SK-N-SH treated with all-trans-retinoic acid at 6 μM for 48 hours (cell line): ENCODE measurements around the gene ANKRD29.
A peak's percentile ranks its signal among the peaks of the same experiment; 100 is the strongest.

Experiments
- ATAC-seq: fragments of 200-7000 bp; cut with Tn5 transposase; 3 replicates; pipeline ENCODE4 v1.9.1; 2020; ENCODE audit warnings: mild to moderate bottlenecking, moderate library complexity
- ARNTL ChIP-seq: fragments of 450-650 bp; formaldehyde crosslinking; IDR thresholded peaks from 2 replicates; pipeline ENCODE4 v1.5.0; 2020; ENCODE audit warnings: low read depth, mild to moderate bottlenecking, moderate library complexity, borderline replicate concordance
- BACH2 ChIP-seq: fragments of 250-450 bp; sonication (Bioruptor Pico); IDR thresholded peaks from 2 replicates; pipeline ENCODE4 v1.9.0; 2021; ENCODE audit warnings: mild to moderate bottlenecking, borderline replicate concordance
- CSDC2 ChIP-seq: fragments of 250-450 bp; sonication (Bioruptor Pico); IDR thresholded peaks from 2 replicates; pipeline ENCODE4 v1.5.0; 2020; ENCODE audit warnings: mild to moderate bottlenecking, moderate library complexity
- GLIS3 ChIP-seq: fragments of 250-450 bp; sonication (Bioruptor Pico); IDR thresholded peaks from 2 replicates; pipeline ENCODE4 v1.5.0; 2020; ENCODE audit warnings: mild to moderate bottlenecking, moderate library complexity
- ISL1 ChIP-seq: fragments of 250-450 bp; sonication (Bioruptor Pico); IDR thresholded peaks from 2 replicates; pipeline ENCODE4 v2.1.2; 2022; ENCODE audit warnings: mild to moderate bottlenecking, moderate library complexity
- OSR1 ChIP-seq: fragments of 250-450 bp; sonication (Bioruptor Pico); IDR thresholded peaks from 2 replicates; pipeline ENCODE4 v1.8.0; 2022; ENCODE audit warnings: moderate library complexity, mild to moderate bottlenecking, inconsistent platforms
- PPARA ChIP-seq: fragments of 250-450 bp; sonication (Bioruptor Pico); IDR thresholded peaks from 2 replicates; pipeline ENCODE4 v1.5.0; 2020; ENCODE audit warnings: mild to moderate bottlenecking, borderline replicate concordance
- RARB ChIP-seq: fragments of 250-450 bp; sonication (Bioruptor Pico); IDR thresholded peaks from 2 replicates; pipeline ENCODE4 v1.8.0; 2021; ENCODE audit warnings: mild to moderate bottlenecking, moderate library complexity
- SNAI2 ChIP-seq: fragments of 250-450 bp; sonication (Bioruptor Pico); IDR thresholded peaks from 2 replicates; pipeline ENCODE4 v1.5.0; 2020; ENCODE audit warnings: mild to moderate bottlenecking, moderate library complexity
- TCF4 ChIP-seq: fragments of 250-450 bp; sonication (Bioruptor Pico); IDR thresholded peaks from 2 replicates; pipeline ENCODE4 v1.8.0; 2021; ENCODE audit warnings: mild to moderate bottlenecking, moderate library complexity, borderline replicate concordance
- TOX ChIP-seq: fragments of 250-450 bp; sonication (Bioruptor Pico); IDR thresholded peaks from 2 replicates; pipeline ENCODE4 v1.8.0; 2021; ENCODE audit warnings: mild to moderate bottlenecking, moderate library complexity, borderline replicate concordance
- ZC3H10 ChIP-seq: fragments of 250-450 bp; sonication (Bioruptor Pico); IDR thresholded peaks from 2 replicates; pipeline ENCODE4 v1.5.1; 2021; ENCODE audit warnings: mild to moderate bottlenecking, moderate library complexity
- ZFP30 ChIP-seq: fragments of 450-650 bp; formaldehyde crosslinking; IDR thresholded peaks from 2 replicates; pipeline ENCODE4 v1.5.0; 2022; ENCODE audit warnings: mild to moderate bottlenecking, moderate library complexity
- ZNF565 ChIP-seq: fragments of 450-650 bp; formaldehyde crosslinking; conservative IDR thresholded peaks from 2 replicates; pipeline ENCODE4 v1.5.0; 2020; ENCODE audit warnings: low read depth, mild to moderate bottlenecking, moderate library complexity
- ZNF70 ChIP-seq: fragments of 450-650 bp; formaldehyde crosslinking; IDR thresholded peaks from 2 replicates; pipeline ENCODE4 v1.5.0; 2020; ENCODE audit warnings: mild to moderate bottlenecking, moderate library complexity
- ZNF8 ChIP-seq: fragments of 450-650 bp; formaldehyde crosslinking; IDR thresholded peaks from 2 replicates; pipeline ENCODE4 v1.5.0; 2020; ENCODE audit warnings: mild to moderate bottlenecking, moderate library complexity
- TF ChIP-seq, protein P1 (sequence below): fragments of 250-450 bp; sonication (Bioruptor Pico); IDR thresholded peaks from 2 replicates; pipeline ENCODE4 v1.5.0; 2020; ENCODE audit warnings: mild to moderate bottlenecking, moderate library complexity
- TF ChIP-seq, protein P2 (sequence below): fragments of 250-450 bp; sonication (Bioruptor Pico); IDR thresholded peaks from 2 replicates; pipeline ENCODE4 v1.8.0; 2020; ENCODE audit warnings: mild to moderate bottlenecking, moderate library complexity, borderline replicate concordance
- TF ChIP-seq, protein P3 (sequence below): fragments of 250-450 bp; sonication (Bioruptor Pico); IDR thresholded peaks from 2 replicates; pipeline ENCODE4 v1.5.1; 2020; ENCODE audit warnings: low read depth, mild to moderate bottlenecking, moderate library complexity
- TF ChIP-seq, protein P4 (sequence below): fragments of 250-450 bp; sonication (Bioruptor Pico); IDR thresholded peaks from 2 replicates; pipeline ENCODE4 v1.5.1; 2021; ENCODE audit warnings: mild to moderate bottlenecking, moderate library complexity

Gene ANKRD29

DNA sequence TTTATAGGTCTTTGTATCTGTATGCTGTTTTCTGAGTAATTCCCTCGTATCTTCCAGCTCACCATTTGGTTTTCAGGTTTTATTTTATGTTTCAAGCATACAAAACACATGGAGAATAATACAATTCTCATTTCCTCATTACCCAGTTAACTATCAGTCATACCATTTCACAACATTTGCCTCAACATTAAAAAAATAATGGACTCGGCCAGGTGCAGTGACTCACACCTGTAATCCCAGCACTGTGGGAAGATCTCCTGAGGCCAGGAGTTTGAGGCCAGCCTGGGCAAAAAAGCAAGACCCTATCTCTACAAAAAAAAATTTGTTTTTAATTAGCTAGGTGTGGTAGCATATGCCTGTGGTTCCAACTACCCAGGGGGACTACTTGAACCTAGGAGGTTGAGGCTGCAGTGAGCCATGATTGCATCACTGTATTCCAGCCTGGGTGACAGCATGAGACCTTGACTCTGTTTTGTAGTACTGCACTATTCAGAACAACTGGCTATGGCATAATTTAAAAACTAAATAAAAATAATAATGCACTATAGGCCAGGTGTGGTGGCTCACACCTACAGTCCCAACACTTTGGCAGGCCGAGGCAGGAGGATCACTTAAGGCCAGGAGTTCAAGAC, 96.7 kb downstream of the ANKRD29 start:
- ATAC-seq = no peak
- TF ChIP-seq SNAI2 (CRISPR knock-in tag) (no peak), ISL1 (CRISPR knock-in tag) (no peak), PPARA (CRISPR knock-in tag) (no peak), ARNTL (no peak), ZNF8 (CRISPR knock-in tag) (no peak), BACH2 (CRISPR knock-in tag) (no peak), ZNF70 (CRISPR knock-in tag) (no peak), OSR1 (no peak), TCF4 (no peak), GLIS3 (CRISPR knock-in tag) (no peak), TOX (CRISPR knock-in tag) (no peak), ZNF565 (CRISPR knock-in tag) (no peak), CSDC2 (CRISPR knock-in tag) (no peak), ZFP30 (CRISPR knock-in tag) (no peak), RARB (CRISPR knock-in tag) (no peak), ZC3H10 (CRISPR knock-in tag) (no peak)
- TF ChIP-seq, protein P1, sequence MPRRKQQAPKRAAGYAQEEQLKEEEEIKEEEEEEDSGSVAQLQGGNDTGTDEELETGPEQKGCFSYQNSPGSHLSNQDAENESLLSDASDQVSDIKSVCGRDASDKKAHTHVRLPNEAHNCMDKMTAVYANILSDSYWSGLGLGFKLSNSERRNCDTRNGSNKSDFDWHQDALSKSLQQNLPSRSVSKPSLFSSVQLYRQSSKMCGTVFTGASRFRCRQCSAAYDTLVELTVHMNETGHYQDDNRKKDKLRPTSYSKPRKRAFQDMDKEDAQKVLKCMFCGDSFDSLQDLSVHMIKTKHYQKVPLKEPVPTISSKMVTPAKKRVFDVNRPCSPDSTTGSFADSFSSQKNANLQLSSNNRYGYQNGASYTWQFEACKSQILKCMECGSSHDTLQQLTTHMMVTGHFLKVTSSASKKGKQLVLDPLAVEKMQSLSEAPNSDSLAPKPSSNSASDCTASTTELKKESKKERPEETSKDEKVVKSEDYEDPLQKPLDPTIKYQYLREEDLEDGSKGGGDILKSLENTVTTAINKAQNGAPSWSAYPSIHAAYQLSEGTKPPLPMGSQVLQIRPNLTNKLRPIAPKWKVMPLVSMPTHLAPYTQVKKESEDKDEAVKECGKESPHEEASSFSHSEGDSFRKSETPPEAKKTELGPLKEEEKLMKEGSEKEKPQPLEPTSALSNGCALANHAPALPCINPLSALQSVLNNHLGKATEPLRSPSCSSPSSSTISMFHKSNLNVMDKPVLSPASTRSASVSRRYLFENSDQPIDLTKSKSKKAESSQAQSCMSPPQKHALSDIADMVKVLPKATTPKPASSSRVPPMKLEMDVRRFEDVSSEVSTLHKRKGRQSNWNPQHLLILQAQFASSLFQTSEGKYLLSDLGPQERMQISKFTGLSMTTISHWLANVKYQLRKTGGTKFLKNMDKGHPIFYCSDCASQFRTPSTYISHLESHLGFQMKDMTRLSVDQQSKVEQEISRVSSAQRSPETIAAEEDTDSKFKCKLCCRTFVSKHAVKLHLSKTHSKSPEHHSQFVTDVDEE (CRISPR knock-in tag) = no peak
- TF ChIP-seq, protein P2, sequence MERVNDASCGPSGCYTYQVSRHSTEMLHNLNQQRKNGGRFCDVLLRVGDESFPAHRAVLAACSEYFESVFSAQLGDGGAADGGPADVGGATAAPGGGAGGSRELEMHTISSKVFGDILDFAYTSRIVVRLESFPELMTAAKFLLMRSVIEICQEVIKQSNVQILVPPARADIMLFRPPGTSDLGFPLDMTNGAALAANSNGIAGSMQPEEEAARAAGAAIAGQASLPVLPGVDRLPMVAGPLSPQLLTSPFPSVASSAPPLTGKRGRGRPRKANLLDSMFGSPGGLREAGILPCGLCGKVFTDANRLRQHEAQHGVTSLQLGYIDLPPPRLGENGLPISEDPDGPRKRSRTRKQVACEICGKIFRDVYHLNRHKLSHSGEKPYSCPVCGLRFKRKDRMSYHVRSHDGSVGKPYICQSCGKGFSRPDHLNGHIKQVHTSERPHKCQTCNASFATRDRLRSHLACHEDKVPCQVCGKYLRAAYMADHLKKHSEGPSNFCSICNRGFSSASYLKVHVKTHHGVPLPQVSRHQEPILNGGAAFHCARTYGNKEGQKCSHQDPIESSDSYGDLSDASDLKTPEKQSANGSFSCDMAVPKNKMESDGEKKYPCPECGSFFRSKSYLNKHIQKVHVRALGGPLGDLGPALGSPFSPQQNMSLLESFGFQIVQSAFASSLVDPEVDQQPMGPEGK (CRISPR knock-in tag) = no peak
- TF ChIP-seq, protein P3, sequence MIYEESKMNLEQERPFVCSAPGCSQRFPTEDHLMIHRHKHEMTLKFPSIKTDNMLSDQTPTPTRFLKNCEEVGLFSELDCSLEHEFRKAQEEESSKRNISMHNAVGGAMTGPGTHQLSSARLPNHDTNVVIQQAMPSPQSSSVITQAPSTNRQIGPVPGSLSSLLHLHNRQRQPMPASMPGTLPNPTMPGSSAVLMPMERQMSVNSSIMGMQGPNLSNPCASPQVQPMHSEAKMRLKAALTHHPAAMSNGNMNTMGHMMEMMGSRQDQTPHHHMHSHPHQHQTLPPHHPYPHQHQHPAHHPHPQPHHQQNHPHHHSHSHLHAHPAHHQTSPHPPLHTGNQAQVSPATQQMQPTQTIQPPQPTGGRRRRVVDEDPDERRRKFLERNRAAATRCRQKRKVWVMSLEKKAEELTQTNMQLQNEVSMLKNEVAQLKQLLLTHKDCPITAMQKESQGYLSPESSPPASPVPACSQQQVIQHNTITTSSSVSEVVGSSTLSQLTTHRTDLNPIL (CRISPR knock-in tag) = no peak
- TF ChIP-seq, protein P4, sequence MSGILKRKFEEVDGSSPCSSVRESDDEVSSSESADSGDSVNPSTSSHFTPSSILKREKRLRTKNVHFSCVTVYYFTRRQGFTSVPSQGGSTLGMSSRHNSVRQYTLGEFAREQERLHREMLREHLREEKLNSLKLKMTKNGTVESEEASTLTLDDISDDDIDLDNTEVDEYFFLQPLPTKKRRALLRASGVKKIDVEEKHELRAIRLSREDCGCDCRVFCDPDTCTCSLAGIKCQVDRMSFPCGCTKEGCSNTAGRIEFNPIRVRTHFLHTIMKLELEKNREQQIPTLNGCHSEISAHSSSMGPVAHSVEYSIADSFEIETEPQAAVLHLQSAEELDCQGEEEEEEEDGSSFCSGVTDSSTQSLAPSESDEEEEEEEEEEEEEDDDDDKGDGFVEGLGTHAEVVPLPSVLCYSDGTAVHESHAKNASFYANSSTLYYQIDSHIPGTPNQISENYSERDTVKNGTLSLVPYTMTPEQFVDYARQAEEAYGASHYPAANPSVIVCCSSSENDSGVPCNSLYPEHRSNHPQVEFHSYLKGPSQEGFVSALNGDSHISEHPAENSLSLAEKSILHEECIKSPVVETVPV (CRISPR knock-in tag) = no peak

DNA sequence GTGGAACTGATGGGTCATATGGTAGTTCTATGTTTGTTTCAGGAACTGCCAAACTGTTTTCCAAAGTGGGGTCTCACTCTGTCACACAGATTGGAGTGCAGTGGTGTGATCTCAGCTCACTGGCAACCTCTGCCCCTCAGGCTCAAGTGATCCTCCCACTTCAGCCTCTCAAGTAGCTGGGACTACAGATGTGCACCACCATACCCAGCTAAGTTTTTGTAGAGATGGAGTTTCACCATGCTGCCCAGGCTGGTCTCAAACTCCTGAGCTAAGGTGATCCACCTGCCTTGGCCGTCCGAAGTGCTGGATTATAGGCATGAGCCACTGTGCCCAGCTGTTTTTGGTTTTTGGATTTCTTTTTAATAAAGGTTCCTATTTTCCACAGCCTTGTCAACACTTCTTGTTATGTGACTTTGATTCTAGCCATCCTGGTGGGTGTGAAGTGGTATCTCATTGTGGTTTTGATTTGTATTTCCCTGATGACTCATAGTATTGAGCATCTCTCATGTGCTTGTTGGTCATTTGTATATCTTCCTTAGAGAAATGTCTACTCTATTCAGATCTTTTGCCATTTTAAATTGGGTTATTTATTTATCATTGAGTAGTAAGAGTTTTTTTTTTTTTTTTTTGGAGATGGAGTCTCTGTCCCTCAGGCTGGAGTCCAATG, 99.2 kb downstream of the ANKRD29 start:
- TF ChIP-seq, protein P4 (CRISPR knock-in tag) = no peak
- TF ChIP-seq ZFP30 (CRISPR knock-in tag) (no peak), ZNF70 (CRISPR knock-in tag) (no peak), PPARA (CRISPR knock-in tag) (no peak), ISL1 (CRISPR knock-in tag) (no peak), RARB (CRISPR knock-in tag) (no peak), ARNTL (no peak), CSDC2 (CRISPR knock-in tag) (no peak), TOX (CRISPR knock-in tag) (no peak)
- TF ChIP-seq, protein P3 (CRISPR knock-in tag) = no peak
- TF ChIP-seq, protein P1 (CRISPR knock-in tag) = no peak
- ATAC-seq = peak; percentile 47; the same call in 2 of the 3 replicates
